ENCODE results near the gene IGF1R. TPM values are rescaled to one million over a fixed set of nuclear protein-coding genes. Genes with fewer than 3 reads are reported as not detected.

IGF1R gene
- total and polyA plus RNA-seq, 2 donors (not counting 3 experiments of a cell fraction or from before 2014, with no cell fraction given), result 16.1 to 59.1 TPM

GRCh38 chr15:98796685-98797357 is 148.5 kb downstream of the IGF1R start:
- no peak overlapping the region for H3K9ac ChIP-seq (replicated peaks; ENCODE audit: extremely low read depth, insufficient read depth, low read length)
- dilution Hi-C loops (cut with MboI; ENCODE audit: extremely low pct_ligation_motif_present, low sequenced_read_pairs), result no loop called here
- ChIA-PET POLR2A (no interaction called here), CTCF (interaction anchor here (1.0 to 1.7 kb wide), 2 partner anchors 54 to 140 kb away, joined by 3 to 6 read pairs; no protein-coding TSS in a partner anchor)
- intact Hi-C loops (cut with micrococcal nuclease), result no loop called here
- H3K27ac ChIP-seq (ENCODE audit: insufficient read depth, low read depth, low read length), result no peak overlapping the region
- peaks cover 9% of the 10 kb centered on the region for H3K79me2 ChIP-seq (ENCODE audit: control insufficient read depth, insufficient read depth, low read length)
- FAIRE-seq (no peak), DNase-seq (ENCODE audit: low read depth, low spot score) (peak; percentile 25)
- H3K27me3 ChIP-seq (ENCODE audit: control insufficient read depth in 2 of 2, insufficient read depth in 2 of 2, low read length in 2 of 2), result no peaks in the 10 kb centered on the region
- TF ChIP-seq EZH2 (IDR thresholded peaks at IDR 0.05; ENCODE audit: borderline replicate concordance, low read depth, low read length, severe bottlenecking) (no peak), GATA2 (IDR thresholded peaks at IDR 0.05; ENCODE audit: insufficient read depth, insufficient read length, low read depth, low read length) (no peak), CTCF (IDR thresholded peaks at IDR 0.05; ENCODE audit: extremely low read depth in 1 of 2, insufficient read depth in 1 of 2, low read depth in 1 of 2, low read length in 2 of 2) (no peak), JUN (IDR thresholded peaks at IDR 0.05; ENCODE audit: borderline replicate concordance, insufficient read depth, insufficient read length, low read depth) (no peak), POLR2A (IDR thresholded peaks at IDR 0.05; ENCODE audit: low read depth, low read length) (no peak), MYC (IDR thresholded peaks at IDR 0.05; ENCODE audit: low read depth, low read length) (no peak), POLR2AphosphoS5 (IDR thresholded peaks at IDR 0.05; ENCODE audit: insufficient read depth, low read depth, low read length) (no peak), FOS (IDR thresholded peaks at IDR 0.05; ENCODE audit: borderline replicate concordance, insufficient read depth, low read length) (no peak), MAX (IDR thresholded peaks at IDR 0.05; ENCODE audit: insufficient read depth, insufficient read length) (no peak)
- peaks cover under 1% of the 10 kb centered on the region for H4K20me1 ChIP-seq (replicated peaks; ENCODE audit: control insufficient read depth, extremely low read depth, insufficient read depth, low read length)
- H3K36me3 ChIP-seq (ENCODE audit: control insufficient read depth in 2 of 2, extremely low read depth in 1 of 2, insufficient read depth in 2 of 2, low read length in 2 of 2), result no peaks in the 10 kb centered on the region
- no peak overlapping the region for H3K4me2 ChIP-seq (ENCODE audit: insufficient read depth, low read length)
- no TSS peak for BruUV-seq (replicated peaks)
- H3K9me3 ChIP-seq (replicated peaks; ENCODE audit: control insufficient read depth, insufficient read depth, low read length), result no peaks in the 10 kb centered on the region
- peaks cover 29% of the 10 kb centered on the region for H3K4me1 ChIP-seq (ENCODE audit: control insufficient read depth, extremely low read depth, insufficient read depth, low read length)
- H3K4me3 ChIP-seq (replicated peaks in 1 of 3; ENCODE audit: insufficient read depth in 1 of 3, low read depth in 1 of 3, low read length in 3 of 3), result no peak overlapping the region
- H2AFZ ChIP-seq (ENCODE audit: low read depth, low read length), result no peak overlapping the region
- no peaks in the 10 kb centered on the region for H3K9me1 ChIP-seq (replicated peaks; ENCODE audit: control insufficient read depth, extremely low read depth, insufficient read depth, low read length)
